GM19438 (cell line): ENCODE data around the gene PPP1CB.

ENCODE experiments used
- ATAC-seq: cut with Tn5 transposase; IDR thresholded peaks from one replicate; pipeline ENCODE4 v1.9.1; 2021; ENCODE audit warnings: low read depth; ENCODE audit not compliant: unreplicated experiment

Gene PPP1CB

GRCh38 chr2:28751252-28751955 is at the start of gene PPP1CB:
Gene PPP1CB, plus strand, starts transcription at chr2:28751830. Its CDS starts 295 bp downstream, at chr2:28752125.
- peak; percentile 85 for ATAC-seq

GRCh38 chr2:28702415-28702861 is 49.2 kb upstream of the PPP1CB start:
- ATAC-seq: no peak

DNA sequence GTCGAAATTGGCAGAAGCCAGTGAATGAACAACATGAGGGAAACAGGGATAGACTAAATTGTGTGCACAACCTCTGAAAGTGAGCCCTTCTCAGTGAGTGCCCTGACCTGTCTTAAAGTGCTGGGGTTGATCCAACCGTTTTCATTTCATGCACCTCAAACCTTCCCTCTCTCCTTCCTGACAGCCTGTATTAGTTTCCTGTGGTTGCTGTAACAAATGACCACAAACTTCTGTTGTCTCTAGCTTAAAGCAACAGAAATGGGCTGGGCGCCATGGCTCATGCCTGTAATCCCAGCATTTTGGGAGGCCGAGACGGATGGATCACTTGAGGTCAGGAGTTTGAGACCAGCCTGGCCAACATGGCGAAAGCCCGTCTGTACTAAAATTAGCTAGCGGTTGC is 48.8 kb upstream of the PPP1CB start:
- ATAC-seq: no peak

DNA sequence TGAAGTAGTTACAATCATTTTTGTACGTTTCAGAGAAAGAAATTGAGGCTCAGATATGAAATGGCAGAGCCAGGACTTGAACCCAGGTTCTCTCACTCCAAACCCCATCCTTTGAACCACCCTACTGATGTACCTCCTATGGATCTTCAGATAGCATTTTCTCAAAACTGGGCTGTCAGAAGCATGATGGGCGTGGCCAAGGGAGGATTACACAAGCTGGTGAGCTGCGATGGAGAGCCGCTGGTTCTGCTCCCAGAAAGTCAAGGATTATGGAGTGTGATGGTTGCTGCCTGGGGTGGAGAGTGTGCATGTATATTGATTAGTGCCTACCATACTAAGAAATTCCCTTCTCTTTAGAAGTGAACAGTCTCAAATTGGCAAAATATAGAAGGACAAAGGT is 47.0 kb upstream of the PPP1CB start:
- no peak for ATAC-seq

- no peak for ATAC-seq
These were observed 45.7 kb upstream of the PPP1CB start for GRCh38 chr2:28705751-28706440.

DNA sequence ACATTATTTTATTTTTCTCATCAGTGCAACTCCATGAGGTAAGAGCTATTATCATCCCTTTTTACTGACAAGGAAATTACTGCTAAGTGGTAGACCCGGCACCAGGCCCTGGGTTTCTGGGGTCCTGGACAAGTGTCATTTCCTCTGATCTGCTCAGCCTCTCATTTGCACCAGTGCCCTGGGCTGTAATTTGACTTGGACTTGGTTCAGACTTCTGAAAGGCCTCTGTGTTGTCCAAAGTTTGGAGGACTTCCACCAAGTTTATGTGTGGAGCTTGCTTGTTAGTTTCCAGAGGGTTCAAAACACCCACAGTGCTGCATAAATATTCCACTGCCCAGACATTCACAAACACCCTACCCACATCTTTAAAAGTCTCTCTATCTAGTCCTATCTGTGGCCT is 44.0 kb upstream of the PPP1CB start:
- no peak for ATAC-seq

DNA sequence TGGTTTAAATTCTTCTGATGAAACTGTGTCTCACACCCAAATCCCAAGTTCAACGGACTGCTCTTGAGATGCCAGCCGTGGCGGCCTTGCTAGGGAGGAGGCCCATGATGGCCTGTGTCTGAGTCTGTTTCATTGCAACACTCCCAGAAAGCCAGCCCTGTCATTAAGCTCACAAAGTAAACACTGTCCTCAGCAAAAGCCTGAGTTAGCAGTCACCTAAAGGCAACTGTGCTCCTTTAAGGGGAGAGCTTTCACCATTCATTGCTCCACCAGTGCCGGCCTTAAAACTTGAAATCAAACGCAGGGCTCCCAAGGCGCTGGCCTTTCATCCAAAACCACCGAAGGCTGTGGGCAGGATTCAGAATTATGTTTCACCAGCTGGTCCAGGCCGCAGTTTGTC is 42.5 kb upstream of the PPP1CB start:
- no peak for ATAC-seq

- ATAC-seq: no peak
These were observed 41.1 kb upstream of the PPP1CB start for GRCh38 chr2:28710545-28710944.

DNA sequence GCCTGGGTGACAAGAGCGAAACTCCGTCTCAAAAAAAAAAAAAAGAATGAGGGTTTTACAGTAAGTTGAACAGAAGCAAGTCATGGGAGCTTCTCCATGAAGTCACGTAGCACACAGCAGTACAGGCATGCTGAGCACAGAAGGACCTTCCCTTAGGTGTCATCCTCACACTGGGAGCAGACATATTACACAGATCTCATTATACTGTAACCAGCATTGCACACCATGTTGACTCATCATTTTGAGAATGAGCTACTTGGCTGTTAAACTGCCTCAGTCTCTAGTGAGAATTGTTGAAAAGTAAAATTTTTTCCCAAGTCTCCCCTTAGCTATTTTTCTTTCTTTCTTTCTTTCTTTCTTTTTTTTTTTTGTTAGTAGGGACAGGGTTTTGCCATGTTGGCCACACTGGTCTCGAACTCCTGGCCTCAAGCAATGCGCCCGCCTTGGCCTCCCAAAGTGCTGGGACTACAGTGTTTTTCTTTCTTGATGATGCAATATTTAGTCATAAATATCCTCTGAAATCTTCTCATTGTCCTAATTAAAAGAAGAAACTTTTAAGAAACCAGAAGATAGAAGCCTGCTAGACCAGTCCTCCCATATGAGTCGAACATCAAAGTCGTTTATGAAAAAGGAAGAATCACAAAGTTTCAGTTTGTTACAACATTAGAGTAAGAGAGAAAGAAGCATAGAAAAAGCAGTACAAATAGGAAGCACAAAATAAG is 37.9 kb upstream of the PPP1CB start:
- ATAC-seq: no peak

DNA sequence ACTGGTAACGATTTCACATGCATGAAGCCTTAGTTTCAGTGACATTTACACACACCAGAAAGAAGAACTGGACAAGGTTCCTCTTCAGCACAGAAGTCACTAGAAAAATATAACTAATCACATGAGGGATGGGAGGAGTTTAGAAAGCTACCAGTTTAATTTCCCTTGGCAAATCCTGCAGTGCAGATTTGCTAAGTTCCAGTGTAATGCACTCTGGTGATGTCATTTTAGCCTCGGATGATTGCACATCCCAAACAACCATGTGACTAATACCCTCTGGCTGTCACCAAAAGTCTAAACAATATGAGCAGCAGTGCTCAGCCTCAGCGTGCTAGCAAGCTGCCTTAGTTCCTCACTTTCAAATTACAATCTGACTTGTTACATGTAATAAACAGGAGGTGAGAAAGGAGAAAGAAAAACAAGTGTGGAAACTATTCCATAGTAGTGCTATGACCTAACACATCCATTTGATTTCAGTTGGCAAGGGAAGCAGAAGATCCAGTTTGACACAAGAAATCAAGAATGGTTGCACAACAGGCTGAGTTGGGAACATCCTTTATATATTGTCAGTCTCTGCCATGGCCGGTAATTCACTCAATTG is 35.3 kb upstream of the PPP1CB start:
- ATAC-seq: no peak

GRCh38 chr2:28717339-28717758 is 34.3 kb upstream of the PPP1CB start:
- no peak for ATAC-seq

DNA sequence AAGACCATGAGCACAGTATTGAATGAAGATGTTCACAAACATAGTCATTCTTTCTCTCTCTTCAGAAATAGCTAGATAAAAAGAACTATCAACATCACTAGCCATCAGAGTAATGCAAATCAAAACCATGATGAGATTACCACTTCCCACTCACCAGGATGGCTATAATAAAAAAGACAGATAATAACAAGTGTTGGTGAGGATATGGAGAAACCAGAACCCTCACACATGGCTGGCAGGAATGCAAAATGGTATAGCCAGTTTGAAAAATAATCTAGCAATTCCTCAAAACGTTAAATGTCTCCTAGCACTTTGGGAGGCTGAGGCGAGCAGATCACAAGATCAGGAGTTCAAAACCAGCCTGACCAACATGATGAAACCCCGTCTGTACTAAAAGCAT is 31.3 kb upstream of the PPP1CB start:
- ATAC-seq: no peak

DNA sequence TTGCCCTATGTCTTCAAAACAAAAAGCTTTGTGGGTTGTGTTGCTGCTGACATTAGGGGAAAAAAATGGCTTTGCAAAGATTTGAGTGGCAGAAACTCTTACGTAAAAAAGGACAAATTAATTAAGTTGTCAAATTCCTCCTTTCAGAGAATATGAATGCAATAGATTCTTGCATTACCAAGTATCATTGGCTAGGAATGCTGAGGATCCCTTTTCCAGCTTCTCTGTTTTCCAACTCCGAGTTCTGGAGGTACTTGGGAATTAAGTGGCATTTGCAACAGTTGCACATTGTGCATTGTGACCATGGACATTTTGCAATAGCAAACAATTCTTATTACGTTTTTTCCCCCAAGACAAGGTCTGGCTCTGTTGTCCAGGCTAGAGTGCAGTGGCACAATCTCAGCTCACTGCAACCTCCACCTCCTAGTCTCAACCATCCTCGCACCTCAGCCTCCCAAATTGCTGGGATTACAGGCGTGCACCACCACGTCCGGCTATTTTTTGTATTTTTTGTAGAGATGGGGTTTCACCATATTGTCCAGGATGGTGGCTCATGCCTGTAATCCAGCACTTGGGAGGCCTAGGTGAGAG is 29.9 kb upstream of the PPP1CB start:
- no peak for ATAC-seq

- no peak for ATAC-seq
These were observed 26.5 kb upstream of the PPP1CB start for GRCh38 chr2:28725021-28725711.

GRCh38 chr2:28726177-28726576 is 25.5 kb upstream of the PPP1CB start:
- ATAC-seq: no peak

DNA sequence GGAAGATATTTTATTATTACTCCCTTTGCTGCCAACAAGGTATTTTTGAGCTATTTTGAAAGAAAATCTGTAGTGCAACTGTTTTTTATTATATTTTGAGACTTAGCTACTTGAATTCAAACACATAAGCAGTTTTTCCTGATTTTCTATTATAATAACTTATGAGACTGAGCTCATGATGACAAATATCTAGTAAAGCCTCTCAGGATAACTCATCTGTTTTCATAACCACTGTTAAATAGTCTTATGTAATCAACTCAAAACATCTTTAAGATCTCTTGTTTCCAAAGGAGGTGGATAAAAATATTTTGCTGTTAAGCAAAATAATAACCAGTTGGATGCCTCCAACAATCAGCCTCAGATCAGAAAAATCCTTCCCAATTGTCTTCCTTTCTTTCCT is 21.9 kb upstream of the PPP1CB start:
- ATAC-seq: no peak

DNA sequence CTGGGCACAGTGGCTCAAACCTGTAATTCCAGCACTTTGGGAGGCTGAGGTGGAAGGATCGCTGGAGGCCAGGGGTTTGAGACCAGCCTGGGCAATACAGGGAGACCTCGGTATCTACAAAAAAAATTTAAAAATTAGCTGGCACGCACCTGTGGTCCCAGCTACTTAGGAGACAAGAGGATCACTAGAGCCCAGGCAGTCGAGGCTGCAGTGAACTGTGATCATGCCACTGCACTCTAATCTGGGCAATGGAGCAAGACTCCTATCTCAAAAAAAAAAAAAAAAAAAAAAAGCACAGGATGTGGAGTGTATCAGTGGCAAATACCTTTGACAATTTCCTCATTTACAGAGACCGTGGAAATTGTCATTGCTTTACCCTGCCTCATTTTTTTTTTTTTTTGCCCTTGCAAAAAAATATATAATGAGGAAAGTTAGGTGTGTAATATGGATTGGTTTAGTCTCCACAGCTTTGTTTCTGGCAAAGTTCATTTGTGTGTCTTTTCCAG is 20.9 kb upstream of the PPP1CB start:
- no peak for ATAC-seq

DNA sequence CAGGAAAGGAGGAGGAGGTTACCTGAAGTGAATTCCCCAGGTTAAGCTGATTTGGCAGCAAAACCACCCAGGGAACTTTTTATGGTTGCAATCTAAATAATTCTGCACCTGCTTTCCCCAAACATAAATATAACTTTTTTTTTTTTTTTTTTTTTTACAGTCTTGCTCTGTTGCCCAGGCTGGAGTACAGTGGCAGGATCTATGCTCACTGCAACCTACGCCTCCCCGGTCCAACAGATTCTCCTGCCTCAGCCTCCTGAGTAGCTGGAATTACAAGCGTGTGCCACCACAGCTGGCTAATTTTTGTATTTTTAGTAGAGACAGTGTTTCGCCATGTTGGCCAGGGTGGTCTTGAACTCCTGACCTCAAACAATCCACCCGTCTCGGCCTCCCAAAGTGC is 16.1 kb upstream of the PPP1CB start:
- ATAC-seq: no peak

- no peak for ATAC-seq
These were observed 15.6 kb upstream of the PPP1CB start for GRCh38 chr2:28736034-28736433.

DNA sequence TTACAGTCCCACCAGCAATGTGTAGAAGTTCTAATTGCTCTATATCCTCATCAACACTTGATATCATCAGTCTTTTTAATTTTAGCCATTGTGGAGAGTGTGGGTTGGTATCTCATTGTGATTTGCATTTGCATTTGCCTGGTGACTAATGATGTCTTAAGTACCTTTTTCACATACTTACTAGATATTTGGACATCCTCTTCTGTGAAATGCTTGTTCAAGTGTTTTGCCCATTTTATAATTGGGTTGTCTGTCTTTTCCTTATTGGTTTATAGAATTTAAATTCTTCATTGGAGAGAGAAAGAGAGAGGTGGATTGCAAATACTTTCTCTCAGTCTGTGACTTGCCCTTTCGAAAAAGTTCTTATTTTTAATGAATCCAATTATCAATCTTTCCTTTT is 14.0 kb upstream of the PPP1CB start:
- no peak for ATAC-seq
